ENCODE measurements around the gene RPL27A. TPM values are rescaled to one million over a fixed set of nuclear protein-coding genes. Genes with fewer than 3 reads are reported as not detected.

The RPL27A gene
- total RNA-seq, 1 experiment from 2014 or later = 629 TPM

- no peak overlapping the region for H3K27ac ChIP-seq (ENCODE audit: low read depth, low read length, poor library complexity, severe bottlenecking)
- no peak overlapping the region for H3K4me3 ChIP-seq (ENCODE audit: low read depth, low read length, poor library complexity, severe bottlenecking)
- POLR2A ChIA-PET (ENCODE audit: low non-redundant PET) = no interaction called here
- H3K4me1 ChIP-seq (ENCODE audit: insufficient read depth, low read length, poor library complexity, severe bottlenecking) = peaks cover 9% of the 10 kb centered on the region
- BruUV-seq (replicated peaks) = no TSS peak
- H3K36me3 ChIP-seq (ENCODE audit: insufficient read depth, low read length, poor library complexity, severe bottlenecking) = no peaks in the 10 kb centered on the region
- no peaks in the 10 kb centered on the region for H3K9me3 ChIP-seq (ENCODE audit: low read depth, low read length, poor library complexity, severe bottlenecking)
- no peaks in the 10 kb centered on the region for H3K27me3 ChIP-seq (replicated peaks; ENCODE audit: insufficient read depth, low read depth, low read length, poor library complexity)
- no peak for DNase-seq (ENCODE audit: low spot score)
- TF ChIP-seq CTCF (conservative IDR thresholded peaks at IDR 0.05; ENCODE audit: low read depth, low read length) (no peak), EZH2 (IDR thresholded peaks at IDR 0.05; ENCODE audit: borderline replicate concordance, low read depth, low read length, poor library complexity, severe bottlenecking) (no peak)
- CTCF ChIA-PET = no interaction called here
- intact Hi-C loops (cut with micrococcal nuclease; ENCODE audit: unreplicated experiment) = no loop called here
These were observed 11.5 kb downstream of the RPL27A start for GRCh38 chr11:8694137-8694536.

GRCh38 chr11:8697054-8697453, 14.5 kb downstream of the RPL27A start:
- ChIA-PET POLR2A (ENCODE audit: low non-redundant PET) (no interaction called here), CTCF (no interaction called here)
- H3K4me3 ChIP-seq (ENCODE audit: low read depth, low read length, poor library complexity, severe bottlenecking) = no peak overlapping the region
- no peaks in the 10 kb centered on the region for H3K27me3 ChIP-seq (replicated peaks; ENCODE audit: insufficient read depth, low read depth, low read length, poor library complexity)
- intact Hi-C loops (cut with micrococcal nuclease; ENCODE audit: unreplicated experiment) = no loop called here
- H3K27ac ChIP-seq (ENCODE audit: low read depth, low read length, poor library complexity, severe bottlenecking) = no peak overlapping the region
- H3K9me3 ChIP-seq (ENCODE audit: low read depth, low read length, poor library complexity, severe bottlenecking) = no peaks in the 10 kb centered on the region
- no TSS peak for BruUV-seq (replicated peaks)
- TF ChIP-seq EZH2 (IDR thresholded peaks at IDR 0.05; ENCODE audit: borderline replicate concordance, low read depth, low read length, poor library complexity, severe bottlenecking) = no peak
- TF ChIP-seq CTCF (conservative IDR thresholded peaks at IDR 0.05; ENCODE audit: low read depth, low read length) = no peak
- H3K36me3 ChIP-seq (ENCODE audit: insufficient read depth, low read length, poor library complexity, severe bottlenecking) = no peaks in the 10 kb centered on the region
- no peak for DNase-seq (ENCODE audit: low spot score)
- no peaks in the 10 kb centered on the region for H3K4me1 ChIP-seq (ENCODE audit: insufficient read depth, low read length, poor library complexity, severe bottlenecking)

GRCh38 chr11:8698379-8698851, 15.8 kb downstream of the RPL27A start:
- H3K4me1 ChIP-seq (ENCODE audit: insufficient read depth, low read length, poor library complexity, severe bottlenecking) = no peaks in the 10 kb centered on the region
- no TSS peak for BruUV-seq (replicated peaks)
- CTCF ChIA-PET = no interaction called here
- intact Hi-C loops (cut with micrococcal nuclease; ENCODE audit: unreplicated experiment) = no loop called here
- H3K9me3 ChIP-seq (ENCODE audit: low read depth, low read length, poor library complexity, severe bottlenecking) = no peaks in the 10 kb centered on the region
- H3K4me3 ChIP-seq (ENCODE audit: low read depth, low read length, poor library complexity, severe bottlenecking) = no peak overlapping the region
- no peaks in the 10 kb centered on the region for H3K36me3 ChIP-seq (ENCODE audit: insufficient read depth, low read length, poor library complexity, severe bottlenecking)
- no peak for TF ChIP-seq EZH2 (IDR thresholded peaks at IDR 0.05; ENCODE audit: borderline replicate concordance, low read depth, low read length, poor library complexity, severe bottlenecking)
- no peak for TF ChIP-seq CTCF (conservative IDR thresholded peaks at IDR 0.05; ENCODE audit: low read depth, low read length)
- no peaks in the 10 kb centered on the region for H3K27me3 ChIP-seq (replicated peaks; ENCODE audit: insufficient read depth, low read depth, low read length, poor library complexity)
- POLR2A ChIA-PET (ENCODE audit: low non-redundant PET) = no interaction called here
- no peak overlapping the region for H3K27ac ChIP-seq (ENCODE audit: low read depth, low read length, poor library complexity, severe bottlenecking)
- DNase-seq (ENCODE audit: low spot score) = no peak
